Activated CD8-positive, alpha-beta memory T cell treated with anti-CD3 and anti-CD28 coated beads, Interleukin-2, amount 50 U/mL, for 1 hour (primary cell): Measurements from ENCODE around the gene TPP2.

Experiments used
- DNase-seq: peaks from one replicate; pipeline ENCODE4 v3.0.0-alpha.2; 2020; ENCODE audit errors: extremely low read depth

Gene TPP2

DNA sequence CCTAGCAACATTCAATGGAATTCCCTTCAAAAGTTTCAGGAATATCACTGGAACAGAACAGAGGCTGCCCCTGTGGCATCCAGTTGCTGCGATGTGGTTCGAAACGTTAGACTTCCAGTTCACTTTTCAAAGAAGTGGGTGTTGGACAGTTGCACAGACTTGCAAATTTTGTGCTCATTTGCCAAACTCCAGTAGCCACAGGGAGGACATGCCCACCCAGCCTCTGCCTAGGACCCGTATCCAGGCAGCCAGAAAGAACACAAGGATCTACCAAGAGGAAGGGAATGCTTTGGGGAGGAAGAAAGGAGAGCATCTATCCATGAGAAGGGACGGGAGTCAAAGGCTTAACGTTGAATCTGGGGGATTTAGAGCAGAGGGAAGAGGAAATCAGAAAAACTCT lies 98.2 kb downstream of the TPP2 start, which contains the start of gene METTL21C:
METTL21C (minus strand) TSS at position 108 of the 400 bp plus-strand sequence. CDS start 546 bp downstream, outside the sequence.
- no peak for DNase-seq

DNA sequence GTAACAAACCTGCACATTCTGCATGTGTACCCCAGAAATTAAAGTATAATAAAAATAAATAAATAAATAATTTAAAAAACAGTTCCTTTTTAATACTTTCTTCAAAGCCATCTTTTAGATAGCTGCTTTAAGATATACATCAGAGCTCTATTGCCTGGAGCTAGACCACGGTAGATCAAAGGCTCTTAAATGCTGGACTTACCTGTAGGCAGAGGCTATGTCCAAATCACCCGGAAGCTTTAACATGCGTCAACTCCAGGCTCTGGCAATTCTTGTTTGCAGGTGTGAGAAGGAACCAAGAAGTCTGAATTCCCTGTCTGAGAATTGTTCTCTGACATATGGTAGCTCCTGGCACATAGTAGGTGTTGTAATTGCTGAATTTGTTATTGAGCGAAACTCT lies 99.7 kb downstream of the TPP2 start:
- DNase-seq = no peak

DNA sequence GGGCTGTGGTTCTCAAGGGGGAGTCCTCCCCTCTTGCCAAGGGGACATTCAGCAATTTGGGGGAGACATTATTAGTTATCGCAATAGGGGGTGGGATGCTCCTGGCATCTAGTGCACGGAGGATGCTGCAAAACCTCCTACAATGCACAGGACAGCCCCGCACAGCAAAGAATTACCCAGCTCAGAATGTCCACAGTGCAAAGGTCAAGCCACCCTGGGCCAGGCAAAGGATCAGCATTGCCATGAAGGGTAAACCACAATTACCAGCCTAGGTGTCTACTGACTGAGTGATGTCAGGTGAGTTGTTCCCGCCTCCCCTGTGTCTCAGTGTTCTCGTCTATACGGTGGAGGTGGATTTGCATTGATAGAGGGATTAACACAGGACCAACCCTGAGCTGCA lies 100.5 kb downstream of the TPP2 start:
- no peak for DNase-seq

DNA sequence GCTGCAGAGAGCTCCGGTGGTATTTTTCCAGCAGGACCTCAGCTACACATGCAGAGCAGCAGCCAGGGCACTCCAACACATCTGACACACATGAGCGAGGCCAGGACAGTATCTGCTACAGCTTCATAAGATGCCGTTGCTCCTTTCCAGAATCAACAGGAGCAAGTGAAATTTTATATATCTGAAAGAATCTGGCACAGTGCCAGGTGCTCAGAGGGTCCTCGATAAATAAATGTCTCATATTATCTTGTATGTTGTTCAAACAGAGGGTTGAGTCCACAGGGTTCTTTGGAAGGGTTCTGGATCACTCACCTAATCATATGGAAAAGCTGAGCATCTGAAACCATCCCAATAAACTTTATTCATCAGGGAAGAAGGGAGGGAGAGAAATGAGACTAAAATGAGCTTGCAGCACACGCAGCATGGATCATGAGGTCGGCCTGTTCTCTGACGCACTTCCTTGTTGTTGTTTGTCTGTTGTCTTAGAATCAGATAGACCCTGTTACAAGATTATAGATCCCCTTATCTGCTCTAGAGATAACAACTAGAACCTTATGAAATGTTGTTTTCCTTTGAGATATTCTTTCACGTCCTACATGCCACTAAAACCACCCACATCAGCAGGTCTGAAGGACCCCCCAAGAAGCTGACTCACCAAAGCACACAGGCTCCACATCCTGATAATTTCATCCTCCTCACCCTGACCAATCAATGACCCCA lies 101.3 kb downstream of the TPP2 start:
- no peak for DNase-seq

DNA sequence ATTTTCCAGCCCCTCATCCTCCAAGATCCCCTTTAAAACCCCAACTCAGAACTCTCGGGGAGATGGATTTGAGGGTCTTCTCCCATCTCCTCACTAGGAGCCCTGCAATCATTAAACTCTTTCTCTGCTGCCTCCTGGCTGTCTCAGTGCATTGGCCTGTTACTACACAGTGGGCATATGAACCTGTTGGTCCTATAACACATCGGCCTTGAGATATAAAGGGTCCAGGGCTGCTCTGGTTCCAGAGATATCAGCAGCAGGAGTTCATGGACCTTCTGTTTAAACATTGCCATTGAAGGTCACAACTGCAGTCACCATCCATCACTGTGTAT lies 101.8 kb downstream of the TPP2 start:
- DNase-seq = no peak

DNA sequence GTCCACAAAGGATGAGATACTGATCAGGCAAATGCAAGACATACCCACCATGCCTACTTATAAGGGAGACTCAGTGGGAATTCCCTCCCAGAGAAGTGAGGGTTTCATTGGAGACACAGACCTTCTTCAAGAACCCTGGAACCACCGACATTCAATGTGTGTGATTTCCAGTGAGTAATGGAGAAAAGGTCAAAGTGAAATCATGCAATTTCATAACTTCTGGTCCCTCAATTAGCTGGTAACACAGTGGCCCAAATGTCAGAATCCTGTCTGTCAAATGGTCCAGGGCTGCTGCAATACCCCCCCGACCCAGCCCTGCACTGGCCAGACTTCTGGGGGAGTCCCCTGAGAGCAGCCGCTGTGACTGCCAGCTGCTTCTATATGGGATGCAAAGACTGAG lies 102.7 kb downstream of the TPP2 start:
- DNase-seq = no peak

DNA sequence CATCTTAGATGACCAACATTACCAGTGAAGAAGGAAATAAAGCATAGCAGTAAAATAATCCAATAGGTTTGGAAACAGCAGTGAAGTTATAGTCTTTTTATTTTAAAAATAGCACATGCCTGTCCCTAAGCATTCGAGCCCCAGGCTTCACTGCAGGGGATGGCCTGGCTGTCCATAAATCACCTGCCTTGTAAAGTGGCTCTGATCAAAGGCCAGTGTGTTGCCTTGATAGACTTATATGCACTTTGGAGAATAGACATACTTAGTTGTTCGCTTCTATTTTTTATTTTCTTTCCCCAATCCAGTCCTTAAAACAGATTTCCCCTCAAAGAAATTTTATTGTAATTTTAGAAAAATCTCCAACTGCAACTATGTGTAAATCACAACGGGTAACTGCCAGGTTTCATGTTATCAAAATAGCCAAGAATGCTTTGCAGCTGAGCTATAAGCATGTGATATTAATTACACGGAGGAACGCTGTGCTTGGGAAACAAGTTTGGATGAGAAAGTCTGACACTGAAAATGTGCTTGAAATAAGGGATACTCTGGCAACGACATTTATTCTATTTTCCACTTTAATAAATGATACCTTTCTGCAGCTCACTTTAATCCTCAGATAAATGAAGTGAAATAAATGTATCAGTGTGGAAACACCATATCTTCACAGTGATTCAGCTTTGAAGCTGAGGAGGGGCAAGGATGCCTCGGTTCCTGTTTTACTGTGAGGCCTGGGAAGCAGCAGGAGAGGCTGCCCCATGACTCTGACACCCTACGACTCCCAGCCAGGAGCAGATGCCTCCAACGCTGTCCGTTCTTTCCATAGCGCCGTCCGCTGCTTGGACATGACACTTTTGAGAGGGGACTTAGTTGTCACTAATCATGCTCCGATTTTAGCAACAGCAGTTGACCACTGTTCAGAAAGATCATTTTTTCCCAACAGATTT lies 103.6 kb downstream of the TPP2 start:
- DNase-seq = no peak

DNA sequence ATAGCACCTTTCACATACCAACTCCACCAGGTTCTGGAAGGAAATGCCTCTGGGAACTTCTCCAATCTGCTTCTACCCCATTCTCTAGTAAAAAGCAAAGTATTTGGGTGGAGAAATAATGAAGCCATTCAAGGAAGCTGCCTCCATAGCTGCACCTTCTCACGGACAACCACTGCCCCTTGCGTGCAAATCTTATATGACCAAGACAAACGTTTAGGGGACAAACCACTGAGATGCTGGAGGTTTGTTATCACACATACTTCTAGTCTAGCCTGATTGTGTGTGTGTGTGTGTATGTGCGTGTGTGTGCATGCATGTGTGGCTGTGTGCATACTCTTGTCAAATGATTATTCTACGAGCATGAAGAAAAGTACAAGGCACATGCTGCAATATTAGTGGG lies 104.5 kb downstream of the TPP2 start:
- DNase-seq = no peak

DNA sequence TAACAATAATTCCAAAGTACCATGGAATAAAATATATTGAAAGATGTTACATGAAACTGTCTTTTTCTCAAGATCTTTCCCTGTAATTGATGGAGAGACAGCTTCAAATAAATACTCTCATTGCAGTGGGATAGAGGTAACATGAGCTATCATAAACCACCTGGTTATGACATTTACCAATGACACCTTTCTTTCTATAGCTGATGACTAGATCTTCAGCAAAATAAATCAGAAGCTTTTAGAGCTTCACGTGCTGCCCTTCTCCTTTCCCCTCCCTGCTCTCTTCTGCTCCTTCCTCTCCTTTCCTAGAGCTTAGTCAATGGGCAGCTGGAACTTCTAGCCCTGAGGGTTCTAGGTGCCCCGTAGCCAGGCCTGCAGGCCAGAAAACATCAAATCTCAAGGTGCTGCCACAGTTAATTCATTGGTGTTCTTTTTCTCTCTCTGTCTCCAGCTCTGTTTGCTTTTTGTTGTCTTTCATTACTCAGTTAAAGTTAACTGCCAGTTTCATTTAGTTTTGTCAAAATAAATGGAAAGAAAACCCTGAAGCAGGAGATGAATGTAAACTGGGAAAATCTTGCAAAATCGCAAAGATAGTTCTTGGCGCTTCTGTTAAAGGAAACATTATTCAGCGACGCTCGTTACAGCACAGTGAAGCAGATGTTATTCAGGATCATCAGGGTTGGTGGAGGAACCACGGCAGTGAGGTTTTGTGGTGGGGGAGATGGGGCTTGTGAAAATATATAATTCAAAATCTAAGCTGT lies 106.4 kb downstream of the TPP2 start:
- DNase-seq = no peak

DNA sequence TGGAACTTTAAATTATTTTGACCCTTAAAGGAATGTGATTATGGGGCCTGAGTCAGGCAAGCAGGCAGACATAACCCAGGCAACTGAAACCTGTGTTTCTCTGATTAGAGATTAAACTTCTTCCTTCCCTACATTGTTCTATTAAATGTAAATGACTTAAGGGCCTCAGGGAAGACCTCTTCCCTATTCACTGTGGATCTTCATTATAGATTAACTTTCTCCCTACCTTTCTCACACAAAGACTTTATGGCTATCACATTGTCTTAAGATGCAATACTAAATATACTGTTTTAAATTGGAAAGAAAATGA lies 106.9 kb downstream of the TPP2 start:
- no peak for DNase-seq

DNA sequence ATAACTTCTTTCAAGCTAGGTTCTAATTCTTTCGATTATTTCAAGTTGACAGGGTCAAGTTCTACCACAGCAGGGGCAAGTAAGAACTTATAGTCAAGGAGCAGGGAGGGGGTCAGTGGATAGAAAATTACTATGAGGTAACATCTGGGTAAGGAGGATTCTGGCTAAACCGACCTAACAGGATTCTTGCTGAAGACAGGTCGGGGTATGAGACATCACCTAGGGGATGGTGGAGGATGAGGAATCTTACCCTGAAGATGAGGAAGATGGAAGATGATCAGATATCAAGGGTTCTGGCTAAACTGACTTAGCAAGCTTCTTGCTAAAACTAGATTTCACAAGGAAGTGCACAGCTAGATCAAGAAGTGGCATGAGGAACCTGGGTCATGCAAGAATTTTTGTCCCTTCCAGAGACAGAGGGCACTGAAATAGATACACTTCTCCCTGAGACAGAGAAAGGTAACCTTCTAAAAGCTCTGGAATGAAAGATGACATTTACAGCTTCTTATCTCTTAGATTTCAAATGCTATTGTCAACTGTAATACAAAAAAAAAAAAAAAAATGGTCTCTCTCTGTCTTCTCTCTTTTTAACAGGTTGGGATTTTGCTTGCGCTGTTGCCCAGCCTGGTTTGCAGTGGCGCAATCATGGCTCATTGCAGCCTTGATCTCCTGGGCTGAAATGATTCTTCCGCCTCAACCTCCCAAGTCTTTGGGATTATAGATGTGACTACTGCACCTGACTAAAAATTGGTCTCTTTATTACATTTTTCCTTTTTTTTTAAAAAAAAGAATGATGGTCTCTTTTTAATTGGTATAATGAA lies 107.7 kb downstream of the TPP2 start:
- no peak for DNase-seq

DNA sequence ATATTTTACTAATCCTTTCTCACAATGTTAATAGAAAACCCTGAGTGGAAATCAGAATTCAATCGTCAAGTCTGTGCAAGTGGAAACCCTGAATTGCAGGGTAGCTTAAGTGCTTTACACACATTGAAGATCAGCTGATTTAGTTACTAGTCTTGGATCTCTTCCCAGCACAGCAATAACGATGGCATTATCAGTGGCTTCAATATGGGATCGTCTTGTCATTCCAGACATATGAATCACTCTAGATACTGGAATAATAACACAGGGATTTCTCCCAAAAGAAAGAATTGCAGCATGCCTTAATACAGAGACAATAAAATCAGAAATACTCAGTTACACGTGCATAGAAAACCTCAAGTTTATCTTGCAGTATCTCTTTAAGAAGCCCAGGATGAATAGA lies 110.7 kb downstream of the TPP2 start:
- no peak for DNase-seq

DNA sequence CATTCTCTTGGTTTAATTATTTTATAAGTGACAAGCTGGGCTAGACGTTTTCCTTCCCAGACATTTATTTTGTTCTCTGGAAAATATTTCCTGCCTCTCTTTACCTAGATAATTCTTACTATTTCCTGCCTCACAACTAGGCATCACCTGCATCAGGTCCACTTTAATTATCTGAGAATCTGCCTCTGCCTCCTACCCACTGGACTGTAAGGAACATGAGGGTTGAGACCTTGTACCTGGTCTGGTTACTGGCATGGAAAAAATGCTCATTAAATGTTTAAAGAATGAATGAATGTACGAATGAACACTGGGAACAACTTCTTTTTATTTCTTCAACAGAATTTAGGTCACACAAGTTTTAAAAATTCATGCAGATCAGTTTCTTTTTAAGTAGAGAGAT lies 111.4 kb downstream of the TPP2 start:
- DNase-seq = no peak

DNA sequence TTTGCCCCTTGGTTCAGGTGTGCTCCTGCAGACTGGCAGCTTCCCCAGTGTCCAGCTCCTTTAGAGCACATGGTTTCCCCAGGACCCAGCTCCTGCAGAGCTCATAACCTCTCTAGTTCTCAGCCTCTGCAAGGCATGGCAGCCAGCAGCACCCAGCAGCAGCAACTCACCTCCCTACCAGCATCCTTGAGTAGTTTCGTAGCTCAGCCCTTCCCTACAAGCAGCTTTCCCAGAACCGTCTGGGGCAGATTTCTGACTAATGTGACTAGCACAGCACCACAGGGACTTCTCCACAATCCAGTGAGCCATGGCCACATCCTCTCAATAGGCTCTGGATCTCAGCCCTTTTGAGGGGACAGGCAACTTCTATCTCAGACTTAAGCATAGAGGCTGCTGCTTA lies 112.2 kb downstream of the TPP2 start:
- DNase-seq = no peak

DNA sequence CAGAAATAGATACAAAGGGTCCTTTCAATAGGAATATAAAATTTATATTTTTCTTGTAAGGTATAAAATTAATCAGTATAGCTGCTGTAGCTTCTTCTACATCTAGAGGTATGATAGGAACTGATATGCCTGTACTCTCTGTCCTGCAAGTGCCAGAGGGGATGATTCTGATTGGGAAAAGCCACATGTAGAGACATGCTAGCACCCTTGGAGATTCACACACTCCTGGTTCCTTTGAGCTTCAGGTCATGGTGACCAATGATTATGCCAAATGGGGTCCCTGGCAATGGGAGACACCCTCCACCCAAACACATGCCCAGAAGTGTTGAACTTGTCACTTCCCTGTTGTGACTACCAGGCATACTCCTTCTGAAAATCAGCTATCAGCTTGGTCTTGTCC lies 112.8 kb downstream of the TPP2 start:
- no peak for DNase-seq

DNA sequence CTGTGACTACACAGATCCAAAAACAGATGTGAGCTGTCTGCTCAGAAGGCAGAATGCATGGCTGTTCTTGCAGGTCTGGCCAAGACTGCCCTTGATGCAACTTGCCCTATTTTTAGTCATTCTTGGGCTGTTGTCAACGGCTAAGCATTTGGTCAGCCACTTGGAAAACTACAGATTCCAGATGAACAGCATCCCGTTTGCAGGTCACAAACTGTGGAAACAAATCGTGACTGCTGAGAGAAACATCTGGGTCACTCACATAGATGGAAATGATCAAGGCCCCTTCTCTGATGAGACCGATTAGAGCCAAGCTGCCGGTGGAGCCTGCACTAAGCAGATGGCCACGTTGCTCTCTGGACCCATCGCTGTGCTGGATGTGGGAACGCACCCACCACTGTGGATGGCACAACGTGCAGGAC lies 113.5 kb downstream of the TPP2 start:
- no peak for DNase-seq

DNA sequence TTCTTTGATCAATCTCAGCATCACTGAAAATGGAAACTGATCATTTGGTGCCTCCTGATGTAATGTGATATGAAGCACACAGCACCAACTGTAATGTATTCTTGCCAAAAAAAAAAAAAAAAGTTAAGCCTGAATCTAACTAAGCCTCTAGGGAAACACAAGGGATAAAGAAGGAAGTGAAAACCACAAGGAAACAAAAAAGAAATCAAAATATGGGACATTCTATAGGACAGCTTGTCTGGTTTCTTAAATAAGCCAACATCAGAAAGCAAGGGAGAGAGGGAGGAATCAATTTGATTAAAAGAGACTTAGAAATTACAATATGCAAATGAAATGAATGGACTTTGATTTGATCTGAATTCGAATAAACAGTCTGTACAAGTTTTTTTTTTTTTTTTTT lies 118.7 kb downstream of the TPP2 start:
- DNase-seq = no peak

DNA sequence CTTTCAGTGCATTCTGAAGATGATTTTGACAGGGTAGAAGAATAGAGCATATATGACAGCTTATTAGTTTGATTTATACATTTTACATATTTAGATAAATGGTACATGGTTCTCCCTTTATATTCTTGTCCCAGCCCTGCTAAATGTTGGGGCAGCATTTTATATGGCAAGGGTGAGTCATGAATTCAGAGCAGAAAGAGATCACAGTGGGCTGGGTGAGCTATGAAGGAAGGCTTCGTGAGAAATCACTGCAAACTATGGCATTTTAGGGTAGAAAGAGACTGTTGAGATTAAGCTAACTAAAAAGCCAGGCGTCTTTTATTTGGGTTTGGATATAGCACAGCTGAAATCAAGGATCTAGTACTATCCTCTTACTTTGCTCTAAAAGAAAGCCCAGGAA lies 122.0 kb downstream of the TPP2 start:
- DNase-seq = no peak

DNA sequence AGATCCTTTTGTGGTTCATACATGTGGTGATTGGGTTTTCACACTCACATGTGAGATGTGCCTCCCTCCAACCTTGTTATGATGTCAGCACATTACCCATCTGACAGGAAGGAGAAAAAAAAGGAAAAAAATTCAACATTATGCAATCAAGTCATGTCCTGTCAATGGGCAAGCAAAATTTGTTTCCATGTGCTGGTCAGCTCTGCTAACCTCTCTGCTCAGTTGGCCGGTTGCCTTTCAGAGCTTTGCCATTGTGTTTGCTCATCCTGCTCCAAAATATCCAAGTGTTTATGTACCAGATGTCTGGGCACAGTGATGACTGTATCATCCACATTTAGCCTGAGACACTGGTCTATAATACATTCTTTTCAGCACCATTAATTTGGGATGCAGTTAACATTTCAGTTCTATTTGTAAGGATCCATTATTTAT lies 125.0 kb downstream of the TPP2 start:
- DNase-seq = no peak

DNA sequence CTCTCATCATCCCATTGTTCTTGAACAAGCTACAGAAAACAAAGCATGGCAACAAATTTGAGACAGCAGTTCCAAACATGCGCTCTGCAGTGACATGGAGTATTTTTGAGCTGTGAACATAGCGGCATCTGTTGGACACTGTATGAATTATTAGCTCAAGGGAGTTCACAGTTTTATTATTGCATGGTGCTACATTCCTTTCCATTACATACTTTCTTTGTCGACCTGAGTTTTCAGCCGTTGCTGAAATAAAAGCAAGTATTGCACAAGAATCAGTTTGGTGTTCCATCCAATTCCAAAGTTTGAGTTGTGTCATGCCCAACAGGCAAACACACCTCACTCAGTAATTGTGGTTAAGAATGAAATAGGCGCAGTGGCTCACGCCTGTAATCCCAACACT lies 128.1 kb downstream of the TPP2 start:
- no peak for DNase-seq

DNA sequence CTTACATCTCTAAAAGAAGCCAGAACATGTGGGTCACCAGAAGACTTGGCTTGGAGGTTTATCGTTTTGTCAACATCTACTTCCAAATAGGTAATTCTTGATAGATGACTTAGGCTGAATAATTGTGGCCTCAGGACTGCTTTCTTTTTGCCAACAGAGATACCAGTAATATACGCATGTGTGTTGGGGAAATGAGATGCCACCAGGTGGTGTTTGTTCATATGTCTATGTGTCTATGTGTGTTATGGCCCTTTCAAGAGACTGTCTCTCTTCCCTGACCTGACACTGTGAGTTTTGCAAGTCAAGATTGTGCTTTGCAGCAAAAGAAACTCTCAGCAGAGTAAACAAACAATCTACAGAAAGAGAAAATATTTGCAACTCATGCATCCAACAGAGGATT lies 129.6 kb downstream of the TPP2 start:
- no peak for DNase-seq
